Naive B cell (primary cell): ENCODE measurements around the gene ZNF208. TPM values are rescaled to one million over a fixed set of nuclear protein-coding genes. Genes with fewer than 3 reads are reported as not detected.
"Not testable (repeated sequence)": the region's sequence is repeated elsewhere in the genome, so short reads cannot be mapped to it uniquely, and the experiment has no call there.

Source experiments
- ATAC-seq, 2 donors: fragments of 150-1000 bp; cut with Tn5 transposase; 2 replicates each; pipeline ENCODE4 v1.10.0; 2021; ENCODE audit warnings: low read depth in 2 of 2, mild to moderate bottlenecking in 2 of 2, moderate library complexity in 2 of 2
- DNase-seq: peaks from one replicate; pipeline ENCODE4 v3.0.0; 2022
- H3K27ac Mint-ChIP-seq, 6 donors: one replicate each; pipeline ENCODE4 v1.8.0; 2020 to 2022; ENCODE audit warnings: mild to moderate bottlenecking in 6 of 6, mixed read lengths in 6 of 6, moderate library complexity in 5 of 6, inconsistent platforms in 2 of 6
- H3K27me3 Mint-ChIP-seq, 3 donors: one replicate each; pipeline ENCODE4 v1.8.0; 2021 to 2022; ENCODE audit warnings: mixed read lengths in 3 of 3, mild to moderate bottlenecking in 1 of 3
- H3K36me3 Mint-ChIP-seq, 2 donors: one replicate each; pipeline ENCODE4 v1.8.0; 2020 to 2022; ENCODE audit warnings: mixed read lengths in 2 of 2, inconsistent platforms in 1 of 2, mild to moderate bottlenecking in 1 of 2
- H3K4me1 Mint-ChIP-seq, 3 donors: one replicate each; pipeline ENCODE4 v1.8.0; 2020 to 2022; ENCODE audit warnings: mixed read lengths in 3 of 3, inconsistent platforms in 1 of 3, mild to moderate bottlenecking in 1 of 3, moderate library complexity in 1 of 3
- H3K4me3 Mint-ChIP-seq, 8 donors: one replicate each; pipeline ENCODE4 v1.8.0; 2020 to 2022; ENCODE audit warnings: mild to moderate bottlenecking in 8 of 8, mixed read lengths in 8 of 8, moderate library complexity in 8 of 8, inconsistent platforms in 2 of 8
- H3K9me3 Mint-ChIP-seq, 7 donors: one replicate each; pipeline ENCODE4 v1.8.0; 2020 to 2022; ENCODE audit warnings: mixed read lengths in 7 of 7, mild to moderate bottlenecking in 5 of 7, inconsistent platforms in 2 of 7, moderate library complexity in 1 of 7
- polyA plus RNA-seq, 6 donors: library from polyadenylated mRNA; unstranded; fragments of 300-500 nt; fragmentation: Illumina TruSeq; gene quantifications; one replicate each; pipeline ENCODE4 v1.2.3, GENCODE V29; 2021; ENCODE audit warnings: low read depth in 6 of 6

The ZNF208 gene
- polyA plus RNA-seq, 6 donors from 2014 or later: 0.42 to 5.0 (median 1.2) TPM

- Mint-ChIP-seq H3K36me3 (peaks cover 13 to 14% of the 10 kb centered on the region in 2 donors), H3K4me3 (no peak overlapping the region), H3K27ac (peak overlapping the region in 1 of 6 donors; percentile 20), H3K27me3 (no peaks in the 10 kb centered on the region), H3K9me3 (peaks cover 6 to 37% (median 25%) of the 10 kb centered on the region in 7 donors), H3K4me1 (no peaks in the 10 kb centered on the region)
- no peak for ATAC-seq
- no peak for DNase-seq
These were observed 98.1 kb downstream of the ZNF208 start for GRCh38 chr19:21912654-21913053.

GRCh38 chr19:21910318-21910717, 100.4 kb downstream of the ZNF208 start:
- ATAC-seq (no peak), DNase-seq (no peak)
- peaks cover 10 to 13% of the 10 kb centered on the region in 2 donors for H3K36me3 Mint-ChIP-seq
- no peaks in the 10 kb centered on the region for H3K4me1 Mint-ChIP-seq
- peaks cover 5 to 28% (median 17%) of the 10 kb centered on the region in 7 donors for H3K9me3 Mint-ChIP-seq
- H3K27ac Mint-ChIP-seq: no peak overlapping the region
- no peak overlapping the region for H3K4me3 Mint-ChIP-seq
- H3K27me3 Mint-ChIP-seq: no peaks in the 10 kb centered on the region

- Mint-ChIP-seq H3K4me1 (no peaks in the 10 kb centered on the region), H3K27me3 (no peaks in the 10 kb centered on the region), H3K4me3 (no peak overlapping the region), H3K27ac (no peak overlapping the region), H3K36me3 (peaks cover 10 to 13% of the 10 kb centered on the region in 2 donors), H3K9me3 (peaks cover 3 to 23% (median 12%) of the 10 kb centered on the region in 7 donors)
- ATAC-seq (no peak), DNase-seq (no peak)
These were observed 102.7 kb downstream of the ZNF208 start for GRCh38 chr19:21908066-21908465.

- no peak overlapping the region for H3K4me3 Mint-ChIP-seq
- DNase-seq (no peak), ATAC-seq (no peak)
- no peaks in the 10 kb centered on the region for H3K27me3 Mint-ChIP-seq
- H3K4me1 Mint-ChIP-seq: no peaks in the 10 kb centered on the region
- H3K36me3 Mint-ChIP-seq: peaks cover 10 to 13% of the 10 kb centered on the region in 2 donors
- H3K9me3 Mint-ChIP-seq: peaks cover 1 to 17% (median 10%) of the 10 kb centered on the region in 7 donors
- H3K27ac Mint-ChIP-seq: no peak overlapping the region
These were observed 103.2 kb downstream of the ZNF208 start for GRCh38 chr19:21907516-21907915.

GRCh38 chr19:21902571-21902970, 108.2 kb downstream of the ZNF208 start:
- H3K9me3 Mint-ChIP-seq: peaks cover 7 to 18% (median 12%) of the 10 kb centered on the region in 7 donors
- peaks cover 0 to 8% of the 10 kb centered on the region in 2 donors for H3K36me3 Mint-ChIP-seq
- DNase-seq: no peak
- no peak overlapping the region for H3K4me3 Mint-ChIP-seq
- no peak for ATAC-seq
- no peak overlapping the region for H3K27ac Mint-ChIP-seq
- H3K4me1 Mint-ChIP-seq: no peaks in the 10 kb centered on the region
- H3K27me3 Mint-ChIP-seq: peaks cover 0 to 8% (median 0%) of the 10 kb centered on the region in 3 donors

GRCh38 chr19:21901861-21902260, 108.9 kb downstream of the ZNF208 start:
- peaks cover 0 to 8% (median 3%) of the 10 kb centered on the region in 3 donors for H3K27me3 Mint-ChIP-seq
- H3K4me1 Mint-ChIP-seq: no peaks in the 10 kb centered on the region
- peaks cover 0 to 8% of the 10 kb centered on the region in 2 donors for H3K36me3 Mint-ChIP-seq
- no peak overlapping the region for H3K4me3 Mint-ChIP-seq
- no peak for ATAC-seq
- H3K9me3 Mint-ChIP-seq: peaks cover 9 to 25% (median 14%) of the 10 kb centered on the region in 7 donors
- no peak for DNase-seq
- H3K27ac Mint-ChIP-seq: no peak overlapping the region

- DNase-seq (no peak), ATAC-seq (no peak)
- Mint-ChIP-seq H3K27me3 (peaks cover 0 to 8% (median 5%) of the 10 kb centered on the region in 3 donors), H3K4me1 (no peaks in the 10 kb centered on the region), H3K27ac (no peak overlapping the region), H3K9me3 (peaks cover 17 to 29% (median 22%) of the 10 kb centered on the region in 7 donors), H3K4me3 (no peak overlapping the region), H3K36me3 (peaks cover 0 to 8% of the 10 kb centered on the region in 2 donors)
These were observed 110.3 kb downstream of the ZNF208 start for GRCh38 chr19:21900401-21900800.

GRCh38 chr19:21891086-21891485, 119.7 kb downstream of the ZNF208 start:
- no peaks in the 10 kb centered on the region for H3K27me3 Mint-ChIP-seq
- H3K9me3 Mint-ChIP-seq: peaks cover 5 to 27% (median 18%) of the 10 kb centered on the region in 7 donors
- no peak overlapping the region for H3K27ac Mint-ChIP-seq
- H3K36me3 Mint-ChIP-seq: no peaks in the 10 kb centered on the region
- DNase-seq: no peak
- ATAC-seq: no peak
- no peak overlapping the region for H3K4me3 Mint-ChIP-seq
- peaks cover 0 to 3% (median 0%) of the 10 kb centered on the region in 3 donors for H3K4me1 Mint-ChIP-seq

- not testable (repeated sequence) for ATAC-seq, H3K36me3 Mint-ChIP-seq, H3K27ac Mint-ChIP-seq, H3K27me3 Mint-ChIP-seq, H3K4me1 Mint-ChIP-seq, H3K4me3 Mint-ChIP-seq
- peaks cover 0 to 18% (median 12%) of the 10 kb centered on the region in 7 donors for H3K9me3 Mint-ChIP-seq
- DNase-seq: peak; percentile 2
These were observed 120.7 kb downstream of the ZNF208 start for GRCh38 chr19:21890017-21890416.

- ATAC-seq, H3K27ac Mint-ChIP-seq, H3K4me1 Mint-ChIP-seq, H3K4me3 Mint-ChIP-seq, H3K9me3 Mint-ChIP-seq, H3K36me3 Mint-ChIP-seq, DNase-seq: not testable (repeated sequence)
- peaks cover 0 to 10% (median 0%) of the 10 kb centered on the region in 3 donors for H3K27me3 Mint-ChIP-seq
These were observed 125.2 kb downstream of the ZNF208 start for GRCh38 chr19:21885516-21885915.

GRCh38 chr19:21884786-21885185, 126.0 kb downstream of the ZNF208 start:
- peaks cover 0 to 10% (median 0%) of the 10 kb centered on the region in 3 donors for H3K27me3 Mint-ChIP-seq
- not testable (repeated sequence) for H3K36me3 Mint-ChIP-seq, H3K9me3 Mint-ChIP-seq, H3K4me3 Mint-ChIP-seq, DNase-seq, H3K27ac Mint-ChIP-seq, ATAC-seq, H3K4me1 Mint-ChIP-seq

- ATAC-seq: no peak
- Mint-ChIP-seq H3K36me3 (no peaks in the 10 kb centered on the region), H3K27me3 (peaks cover 0 to 10% (median 0%) of the 10 kb centered on the region in 3 donors), H3K9me3 (peaks cover 0 to 9% (median 3%) of the 10 kb centered on the region in 7 donors), H3K4me3 (no peak overlapping the region), H3K27ac (no peak overlapping the region), H3K4me1 (no peaks in the 10 kb centered on the region)
- DNase-seq: no peak
These were observed 127.2 kb downstream of the ZNF208 start for GRCh38 chr19:21883516-21883915.
